Endothelial cell (in vitro differentiated cells): ENCODE data around the gene PCLO. TPM values are rescaled to one million over a fixed set of nuclear protein-coding genes. Genes with fewer than 3 reads are reported as not detected.
A peak's percentile ranks its signal among the peaks of the same experiment; 100 is the strongest.

Experiments used
- DNase-seq: peaks from one replicate; pipeline ENCODE4 v3.0.0; 2021; ENCODE audit warnings: low spot score
- H3K27ac Mint-ChIP-seq: one replicate; pipeline ENCODE4 v1.8.0; 2021; ENCODE audit warnings: mixed read lengths, inconsistent platforms; ENCODE audit not compliant: unreplicated experiment
- H3K27me3 Mint-ChIP-seq: one replicate; pipeline ENCODE4 v1.8.0; 2021; ENCODE audit warnings: mild to moderate bottlenecking, moderate library complexity, mixed read lengths, inconsistent platforms; ENCODE audit not compliant: unreplicated experiment
- H3K36me3 Mint-ChIP-seq: one replicate; pipeline ENCODE4 v1.8.0; 2021; ENCODE audit warnings: mild to moderate bottlenecking, low read depth, mixed read lengths, inconsistent platforms; ENCODE audit not compliant: unreplicated experiment
- H3K4me1 Mint-ChIP-seq: one replicate; pipeline ENCODE4 v1.8.0; 2021; ENCODE audit warnings: mild to moderate bottlenecking, mixed read lengths, inconsistent platforms; ENCODE audit not compliant: unreplicated experiment
- H3K4me3 Mint-ChIP-seq: one replicate; pipeline ENCODE4 v1.8.0; 2021; ENCODE audit warnings: mild to moderate bottlenecking, mixed read lengths, inconsistent platforms; ENCODE audit not compliant: unreplicated experiment
- H3K9me3 Mint-ChIP-seq: one replicate; pipeline ENCODE4 v1.8.0; 2021; ENCODE audit warnings: mixed read lengths, inconsistent platforms; ENCODE audit not compliant: unreplicated experiment
- CTCF ChIP-seq: fragments of 200-600 bp; sonication (generic); IDR thresholded peaks from one replicate; pipeline ENCODE4 v1.5.0; 2021; ENCODE audit warnings: antibody characterized with exemption; ENCODE audit not compliant: unreplicated experiment
- total RNA-seq: library from RNA; stranded (reverse); fragmentation: NEBNext Ultra II Directional; extraction: Animal tissue kit (Norgen Biotek cat#: 25700); gene quantifications from one replicate; pipeline ENCODE4 v1.2.1, GENCODE V29; 2021; ENCODE audit not compliant: unreplicated experiment

Gene PCLO
- total RNA-seq, 1 donor from 2014 or later: 5.1 TPM

GRCh38 chr7:82732677-82733076 is 430.0 kb downstream of the PCLO start:
- Mint-ChIP-seq H3K4me1 (no peaks in the 10 kb centered on the region), H3K36me3 (no peaks in the 10 kb centered on the region), H3K9me3 (no peaks in the 10 kb centered on the region), H3K27me3 (peaks cover 2% of the 10 kb centered on the region), H3K27ac (no peak overlapping the region), H3K4me3 (no peak overlapping the region)
- DNase-seq: no peak
- no peak for TF ChIP-seq CTCF

- H3K27ac Mint-ChIP-seq: no peak overlapping the region
- H3K4me1 Mint-ChIP-seq: no peaks in the 10 kb centered on the region
- H3K36me3 Mint-ChIP-seq: no peaks in the 10 kb centered on the region
- peak; percentile 79 for TF ChIP-seq CTCF
- peaks cover 2% of the 10 kb centered on the region for H3K27me3 Mint-ChIP-seq
- H3K4me3 Mint-ChIP-seq: no peak overlapping the region
- no peaks in the 10 kb centered on the region for H3K9me3 Mint-ChIP-seq
- peak; percentile 33 for DNase-seq
Measured at GRCh38 chr7:82729172-82730030, 433.3 kb downstream of the PCLO start.

- H3K27me3 Mint-ChIP-seq: no peaks in the 10 kb centered on the region
- no peaks in the 10 kb centered on the region for H3K4me1 Mint-ChIP-seq
- no peak for TF ChIP-seq CTCF
- H3K27ac Mint-ChIP-seq: no peak overlapping the region
- no peaks in the 10 kb centered on the region for H3K9me3 Mint-ChIP-seq
- no peaks in the 10 kb centered on the region for H3K36me3 Mint-ChIP-seq
- no peak overlapping the region for H3K4me3 Mint-ChIP-seq
- no peak for DNase-seq
Measured at GRCh38 chr7:82726038-82726800, 436.5 kb downstream of the PCLO start.

- H3K4me3 Mint-ChIP-seq: no peak overlapping the region
- no peak for TF ChIP-seq CTCF
- H3K27ac Mint-ChIP-seq: no peak overlapping the region
- H3K27me3 Mint-ChIP-seq: no peaks in the 10 kb centered on the region
- no peaks in the 10 kb centered on the region for H3K4me1 Mint-ChIP-seq
- no peaks in the 10 kb centered on the region for H3K9me3 Mint-ChIP-seq
- no peak for DNase-seq
- no peaks in the 10 kb centered on the region for H3K36me3 Mint-ChIP-seq
Measured at GRCh38 chr7:82723411-82723810, 439.3 kb downstream of the PCLO start.

- Mint-ChIP-seq H3K27me3 (no peaks in the 10 kb centered on the region), H3K36me3 (no peaks in the 10 kb centered on the region), H3K4me3 (no peak overlapping the region), H3K27ac (no peak overlapping the region), H3K9me3 (no peaks in the 10 kb centered on the region), H3K4me1 (no peaks in the 10 kb centered on the region)
- DNase-seq: no peak
- no peak for TF ChIP-seq CTCF
Measured at GRCh38 chr7:82722946-82723345, 439.7 kb downstream of the PCLO start.
